Prostate gland (tissue), 2 donors: ENCODE data around the gene PKHD1. TPM values are rescaled to one million over a fixed set of nuclear protein-coding genes. Genes with fewer than 3 reads are reported as not detected.

Experiments used
- DNase-seq: peaks from one replicate; pipeline ENCODE4 v3.0.0-alpha.2; 2019; ENCODE audit warnings: low spot score
- H3K27ac ChIP-seq, 2 donors: fragments of 200-600 bp; sonication (generic); 2 replicates each; pipeline ENCODE4 v1.5.1; 2017 to 2019
- H3K27me3 ChIP-seq: fragments of 200-600 bp; sonication (generic); replicated peaks from 2 replicates; pipeline ENCODE4 v1.5.1; 2019; ENCODE audit not compliant: insufficient read depth
- H3K36me3 ChIP-seq, 2 donors: fragments of 200-600 bp; sonication (generic); 1 replicate in 1 of 2; 2 replicates in 1 of 2; pipeline versions ENCODE4 v1.5.1 to v1.8.1; 2017 to 2019
- H3K4me1 ChIP-seq: fragments of 200-600 bp; sonication (generic); replicated peaks from 2 replicates; pipeline ENCODE4 v1.5.1; 2019
- H3K4me3 ChIP-seq, 2 donors: fragments of 200-600 bp; sonication (generic); 2 replicates each; pipeline ENCODE4 v1.5.1; 2017 to 2019
- H3K9me3 ChIP-seq: fragments of 200-600 bp; sonication (generic); 2 replicates; pipeline ENCODE4 v1.5.1; 2017
- POLR2A ChIP-seq: fragments of 450-650 bp; IDR thresholded peaks from one replicate; pipeline ENCODE4 v1.6.1; 2016; ENCODE audit warnings: antibody characterized with exemption, mild to moderate bottlenecking
- POLR2AphosphoS5 ChIP-seq: sonication (generic); formaldehyde crosslinking; IDR thresholded peaks from one replicate; pipeline ENCODE4 v1.6.1; 2017; ENCODE audit warnings: antibody characterized with exemption
- WGBS: methylation state at CpG from one replicate; pipeline ENCODE4 v1.1.5; 2018; 5-methylcytosine and 5-hydroxymethylcytosine counted together
- intact Hi-C: fragments of 100-400 bp; cut with DNase I; formaldehyde crosslinking; loops from one replicate; pipeline ENCODE4 v1.14.2; 2022
- total RNA-seq, 2 donors: library from RNA; depleted of rRNA; stranded (reverse); fragments of >200 nt; gene quantifications; one replicate each; pipeline ENCODE4 v1.1.0, GENCODE V29; 2016
- TF ChIP-seq, protein P1 (sequence below), 4 experiments: fragments of 200-600 bp in 2 of 4; fragments of 450-650 bp in 2 of 4; sonication (generic) in 2 of 4; IDR thresholded peaks; 1 replicate in 3 of 4; 2 replicates in 1 of 4; pipeline ENCODE4 v1.5.1; 2016 to 2019; ENCODE audit warnings: antibody characterized with exemption in 4 of 4, mild to moderate bottlenecking in 2 of 4, moderate library complexity in 2 of 4

Gene PKHD1
- total RNA-seq, 2 donors from 2014 or later: 0.46 to 1.1 TPM

DNA sequence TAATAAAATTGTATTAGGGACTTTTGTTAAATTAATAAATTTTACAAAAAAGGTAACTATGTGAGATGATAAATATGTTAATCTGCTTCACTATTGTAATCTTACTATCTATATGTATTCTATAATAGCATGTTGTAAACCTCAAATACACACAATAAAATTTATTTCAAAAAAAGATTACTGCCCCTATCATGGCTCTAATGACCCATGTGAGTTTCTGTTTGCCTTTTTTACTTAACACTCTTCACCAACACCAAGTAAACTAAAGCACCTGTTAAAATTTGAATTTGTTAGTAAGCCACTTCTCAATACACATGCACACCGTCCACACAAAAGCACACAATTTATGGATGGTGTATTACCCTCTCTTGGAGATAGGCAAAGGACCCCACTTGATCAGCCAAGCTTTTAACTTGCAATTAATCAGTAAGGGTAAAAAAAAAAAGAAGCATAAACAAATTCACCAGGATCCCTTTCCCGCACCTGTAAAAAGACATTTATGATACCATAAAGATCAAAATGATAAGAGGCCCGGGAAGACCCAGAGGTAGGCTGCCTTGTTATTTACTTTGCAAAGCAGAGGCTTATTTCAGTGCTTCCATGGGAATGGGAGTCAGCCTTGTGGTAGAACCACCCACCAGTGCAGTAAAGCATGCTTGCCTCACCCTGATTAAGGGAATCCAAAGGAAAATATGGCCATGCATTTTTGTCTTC is 28.6 kb upstream of the PKHD1 start:
- Histone ChIP-seq H3K36me3 (no peaks in the 10 kb centered on the region), H3K9me3 (no peaks in the 10 kb centered on the region), H3K4me3 (no peak overlapping the region), H3K27ac (no peak overlapping the region), H3K4me1 (no peaks in the 10 kb centered on the region), H3K27me3 (no peaks in the 10 kb centered on the region)
- TF ChIP-seq POLR2AphosphoS5 (peak; percentile 26), POLR2A (no peak)
- 13% methylated on average over 3 of the region's 3 CpGs for WGBS
- no peak for DNase-seq
- intact Hi-C loops: no loop called here

DNA sequence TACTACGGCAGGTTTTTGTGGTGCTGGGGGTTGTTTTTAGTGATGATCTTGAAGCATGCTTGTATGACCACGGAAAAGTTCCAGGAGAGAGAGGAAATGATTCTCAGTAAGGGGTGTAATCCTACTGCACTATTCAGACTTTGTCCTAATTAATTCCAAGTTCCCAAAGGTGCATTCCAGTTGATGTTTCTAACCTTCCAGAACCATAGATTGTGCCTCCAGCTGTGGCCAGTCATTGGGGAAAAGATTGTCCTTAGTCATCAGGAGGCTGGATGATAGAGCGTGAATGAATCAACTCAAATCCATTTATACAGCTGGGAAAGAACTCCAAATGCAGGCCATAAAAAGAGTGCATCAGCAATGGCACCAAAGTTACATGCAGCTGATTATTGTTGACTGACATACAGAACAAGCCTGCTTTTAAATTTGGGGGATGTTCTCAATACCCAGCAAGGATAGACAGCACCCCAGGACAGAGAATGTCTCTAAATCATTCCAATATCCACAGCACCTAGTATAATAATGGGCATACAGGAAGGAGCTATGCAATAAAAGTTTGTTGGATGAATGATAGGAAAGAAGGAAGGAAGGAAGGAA is 27.8 kb upstream of the PKHD1 start:
- Histone ChIP-seq H3K9me3 (no peaks in the 10 kb centered on the region), H3K4me1 (no peaks in the 10 kb centered on the region), H3K36me3 (no peaks in the 10 kb centered on the region), H3K27me3 (no peaks in the 10 kb centered on the region), H3K4me3 (no peak overlapping the region), H3K27ac (no peak overlapping the region)
- intact Hi-C loops: no loop called here
- no peak for DNase-seq
- WGBS: 71% methylated on average over 3 of the region's 3 CpGs
- TF ChIP-seq, protein P1, sequence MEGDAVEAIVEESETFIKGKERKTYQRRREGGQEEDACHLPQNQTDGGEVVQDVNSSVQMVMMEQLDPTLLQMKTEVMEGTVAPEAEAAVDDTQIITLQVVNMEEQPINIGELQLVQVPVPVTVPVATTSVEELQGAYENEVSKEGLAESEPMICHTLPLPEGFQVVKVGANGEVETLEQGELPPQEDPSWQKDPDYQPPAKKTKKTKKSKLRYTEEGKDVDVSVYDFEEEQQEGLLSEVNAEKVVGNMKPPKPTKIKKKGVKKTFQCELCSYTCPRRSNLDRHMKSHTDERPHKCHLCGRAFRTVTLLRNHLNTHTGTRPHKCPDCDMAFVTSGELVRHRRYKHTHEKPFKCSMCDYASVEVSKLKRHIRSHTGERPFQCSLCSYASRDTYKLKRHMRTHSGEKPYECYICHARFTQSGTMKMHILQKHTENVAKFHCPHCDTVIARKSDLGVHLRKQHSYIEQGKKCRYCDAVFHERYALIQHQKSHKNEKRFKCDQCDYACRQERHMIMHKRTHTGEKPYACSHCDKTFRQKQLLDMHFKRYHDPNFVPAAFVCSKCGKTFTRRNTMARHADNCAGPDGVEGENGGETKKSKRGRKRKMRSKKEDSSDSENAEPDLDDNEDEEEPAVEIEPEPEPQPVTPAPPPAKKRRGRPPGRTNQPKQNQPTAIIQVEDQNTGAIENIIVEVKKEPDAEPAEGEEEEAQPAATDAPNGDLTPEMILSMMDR (IDR thresholded peaks at IDR 0.05): no peak
- TF ChIP-seq POLR2A: no peak
- no peak for TF ChIP-seq POLR2AphosphoS5

DNA sequence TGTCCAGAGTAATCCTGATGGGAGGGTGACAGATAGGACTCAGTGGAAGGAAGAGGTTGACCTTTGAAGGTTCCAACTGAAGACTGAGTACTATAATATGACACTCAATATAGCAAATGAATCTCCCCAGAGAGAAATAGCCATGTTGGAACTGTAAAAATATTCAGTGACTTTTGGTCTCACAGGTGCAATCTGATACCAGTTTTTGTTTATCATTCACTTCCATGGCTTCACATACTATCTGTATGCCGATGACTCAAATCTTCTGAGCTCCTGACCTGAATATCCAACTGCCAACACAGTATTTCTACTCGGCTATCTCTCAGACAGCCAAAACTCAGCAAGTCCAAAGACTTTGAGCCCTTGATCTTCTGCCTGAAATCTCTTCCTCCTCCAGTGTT is 21.8 kb upstream of the PKHD1 start:
- H3K36me3 ChIP-seq: no peaks in the 10 kb centered on the region
- intact Hi-C loops: loop anchor here (10.0 kb wide), 2 partner anchors 126 to 156 kb away; no protein-coding TSS in a partner anchor
- no peak overlapping the region for H3K4me3 ChIP-seq
- TF ChIP-seq, protein P1 (IDR thresholded peaks at IDR 0.05): no peak
- no peak for TF ChIP-seq POLR2A
- no peak for TF ChIP-seq POLR2AphosphoS5
- H3K27ac ChIP-seq: no peak overlapping the region
- no peaks in the 10 kb centered on the region for H3K4me1 ChIP-seq
- no peaks in the 10 kb centered on the region for H3K9me3 ChIP-seq
- DNase-seq: no peak
- H3K27me3 ChIP-seq: no peaks in the 10 kb centered on the region
- 38% methylated on average over 2 of the region's 2 CpGs for WGBS

DNA sequence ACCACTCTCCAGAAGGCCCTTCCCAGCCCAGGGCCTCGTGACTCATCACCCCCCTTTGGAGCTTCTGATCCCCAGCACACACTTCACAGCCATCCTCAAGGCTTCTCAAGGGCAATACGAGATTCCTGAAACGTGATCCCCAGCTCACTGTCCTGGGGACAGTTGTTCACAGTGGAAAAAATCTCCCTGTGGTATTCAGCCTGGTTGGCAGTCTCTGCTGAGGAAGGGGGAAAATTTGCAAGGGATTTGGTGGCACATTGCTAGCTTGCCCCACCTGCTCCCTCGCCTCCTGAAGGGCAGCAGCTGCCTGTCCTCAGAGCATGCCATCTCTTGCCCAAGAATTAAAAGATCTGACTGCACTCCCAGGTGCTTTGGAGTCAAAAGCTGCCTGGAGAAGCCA is 20.7 kb upstream of the PKHD1 start:
- Histone ChIP-seq H3K9me3 (no peaks in the 10 kb centered on the region), H3K4me3 (no peak overlapping the region), H3K36me3 (no peaks in the 10 kb centered on the region), H3K27ac (no peak overlapping the region), H3K4me1 (no peaks in the 10 kb centered on the region), H3K27me3 (no peaks in the 10 kb centered on the region)
- intact Hi-C loops: loop anchor here (10.0 kb wide), 2 partner anchors 127 to 157 kb away; no protein-coding TSS in a partner anchor
- WGBS: 28% methylated on average over 4 of the region's 4 CpGs
- no peak for DNase-seq
- TF ChIP-seq POLR2A (no peak), POLR2AphosphoS5 (no peak)
- TF ChIP-seq, protein P1 (IDR thresholded peaks at IDR 0.05): no peak

DNA sequence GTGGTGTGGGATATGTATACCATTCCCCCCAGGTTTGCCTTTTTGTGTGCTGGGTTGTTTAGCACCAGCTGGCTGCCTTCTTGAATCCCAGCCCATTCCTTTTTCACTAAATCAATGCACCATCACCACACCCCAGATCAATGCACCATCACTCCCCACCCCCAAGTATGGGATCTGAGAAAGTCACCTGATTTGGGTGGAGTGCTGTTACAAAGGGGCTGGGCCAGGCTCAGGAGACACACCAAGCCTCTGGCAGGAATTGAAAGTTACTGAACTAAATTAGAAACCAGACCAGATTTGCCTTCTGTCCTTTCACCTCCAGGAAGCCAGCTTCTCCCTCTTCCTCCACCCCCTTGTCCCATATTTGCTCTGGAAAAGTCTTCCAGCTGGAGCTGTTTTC is 19.6 kb upstream of the PKHD1 start:
- TF ChIP-seq, protein P1 (IDR thresholded peaks at IDR 0.05): no peak
- TF ChIP-seq POLR2A (no peak), POLR2AphosphoS5 (no peak)
- Histone ChIP-seq H3K4me3 (no peak overlapping the region), H3K27me3 (no peaks in the 10 kb centered on the region), H3K36me3 (no peaks in the 10 kb centered on the region), H3K9me3 (no peaks in the 10 kb centered on the region), H3K4me1 (no peaks in the 10 kb centered on the region), H3K27ac (no peak overlapping the region)
- intact Hi-C loops: loop anchor here (10.0 kb wide), 2 partner anchors 128 to 158 kb away; no protein-coding TSS in a partner anchor
- DNase-seq: no peak
